ENCODE data around the gene PRRT3. TPM values are rescaled to one million over a fixed set of nuclear protein-coding genes. Genes with fewer than 3 reads are reported as not detected.

Gene PRRT3
- total RNA-seq, 1 experiment from 2014 or later: 4.4 TPM

DNA sequence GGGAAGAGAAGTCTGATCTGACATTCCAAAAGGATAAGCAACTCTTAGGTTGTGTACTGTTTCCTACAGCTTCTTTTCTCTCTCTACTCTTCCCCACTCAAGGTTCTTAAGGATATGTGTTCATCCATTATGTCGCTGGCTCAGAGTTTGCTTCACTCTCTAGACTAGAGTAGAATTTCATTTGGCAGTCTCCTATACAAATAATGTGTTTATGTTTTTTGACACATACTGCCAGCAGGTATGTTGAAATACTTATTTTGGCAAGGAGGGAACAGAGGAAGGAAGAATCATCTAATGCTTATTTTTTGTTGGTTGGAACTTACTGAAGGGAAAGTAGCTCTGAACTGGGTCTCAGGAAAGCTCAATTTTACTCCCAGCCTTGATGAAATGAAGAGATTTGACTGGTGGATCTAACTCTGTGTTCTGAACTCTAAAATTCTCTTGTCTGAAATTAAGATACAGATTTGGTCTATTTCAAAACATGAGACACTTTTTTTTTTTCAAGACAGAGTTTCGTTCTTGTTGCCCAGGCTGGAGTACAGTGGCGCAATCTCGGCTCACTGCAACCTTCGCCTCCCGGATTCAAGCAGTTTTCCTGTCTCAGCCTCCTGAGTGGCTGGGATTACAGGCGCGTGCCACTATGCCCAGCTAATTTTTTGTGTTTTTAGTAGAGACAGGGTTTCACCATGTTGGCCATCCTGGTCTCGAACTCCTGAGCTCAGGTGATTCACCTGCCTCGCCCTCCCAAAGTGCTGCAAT lies 42.1 kb upstream of the PRRT3 start:
- H3K27ac ChIP-seq (ENCODE audit: low read length): no peak overlapping the region

DNA sequence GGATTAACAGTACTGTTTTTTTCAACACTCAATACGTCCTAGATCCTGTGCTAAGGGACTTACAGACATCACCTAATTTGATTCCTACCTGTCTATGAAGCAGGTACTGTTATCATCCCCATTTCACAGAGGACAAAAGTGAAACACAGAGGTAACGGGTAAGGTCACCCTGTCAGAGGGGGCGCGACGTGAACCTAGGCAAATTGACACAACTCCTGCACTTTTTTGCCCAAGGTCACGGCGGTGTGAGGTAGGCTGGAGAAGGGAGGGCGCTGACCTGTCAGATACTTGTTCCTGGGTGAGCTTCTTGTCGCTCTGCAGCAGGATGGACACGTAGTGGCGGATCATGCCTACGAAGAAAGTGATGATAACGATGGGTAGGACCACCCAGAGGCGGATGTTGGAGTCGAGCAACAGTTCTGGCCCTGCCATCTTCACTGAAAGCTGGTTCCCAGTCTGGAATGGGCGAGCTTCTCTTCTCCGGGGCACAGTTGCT lies 34.1 kb upstream of the PRRT3 start:
- Histone ChIP-seq H4K20me1 (ENCODE audit: low read length) (no peaks in the 10 kb centered on the region), H3K27ac (ENCODE audit: low read length) (peak overlapping the region; percentile 51), H3K9me3 (ENCODE audit: low read length) (no peaks in the 10 kb centered on the region), H3K4me1 (ENCODE audit: insufficient read depth, low read length) (peaks cover 18% of the 10 kb centered on the region), H3K9me2 (replicated peaks; ENCODE audit: low read length) (no peaks in the 10 kb centered on the region), H3F3A (ENCODE audit: low read length, unreplicated experiment) (no peaks in the 10 kb centered on the region), H3K36me3 (ENCODE audit: low read depth, low read length) (peaks cover 3% of the 10 kb centered on the region; the same call in 1 of the 2 replicates), H2AFZ (ENCODE audit: low read length) (peak overlapping the region; percentile 74), H3K79me2 (ENCODE audit: low read length) (peaks cover 68% of the 10 kb centered on the region), H3K9ac (ENCODE audit: low read length) (peak overlapping the region; percentile 89), H3K4me3 (ENCODE audit: low read length) (peak overlapping the region; percentile 99), H3K27me3 (ENCODE audit: low read length) (no peaks in the 10 kb centered on the region), H3K4me2 (ENCODE audit: low read length) (peak overlapping the region; percentile 92)
- ATAC-seq: peak; percentile 25
- no peak for DNase-seq
- POLR2A ChIA-PET (ENCODE audit: unreplicated experiment): no interaction called here
- intact Hi-C loops (cut with micrococcal nuclease): no loop called here
- CTCF ChIA-PET: no interaction called here
- TF ChIP-seq EZH2phosphoT487 (IDR thresholded peaks at IDR 0.05; ENCODE audit: borderline replicate concordance, low read length) (no peak), EZH2 (IDR thresholded peaks at IDR 0.05; ENCODE audit: low read length, unreplicated experiment) (no peak)
- TF ChIP-seq, protein P1, sequence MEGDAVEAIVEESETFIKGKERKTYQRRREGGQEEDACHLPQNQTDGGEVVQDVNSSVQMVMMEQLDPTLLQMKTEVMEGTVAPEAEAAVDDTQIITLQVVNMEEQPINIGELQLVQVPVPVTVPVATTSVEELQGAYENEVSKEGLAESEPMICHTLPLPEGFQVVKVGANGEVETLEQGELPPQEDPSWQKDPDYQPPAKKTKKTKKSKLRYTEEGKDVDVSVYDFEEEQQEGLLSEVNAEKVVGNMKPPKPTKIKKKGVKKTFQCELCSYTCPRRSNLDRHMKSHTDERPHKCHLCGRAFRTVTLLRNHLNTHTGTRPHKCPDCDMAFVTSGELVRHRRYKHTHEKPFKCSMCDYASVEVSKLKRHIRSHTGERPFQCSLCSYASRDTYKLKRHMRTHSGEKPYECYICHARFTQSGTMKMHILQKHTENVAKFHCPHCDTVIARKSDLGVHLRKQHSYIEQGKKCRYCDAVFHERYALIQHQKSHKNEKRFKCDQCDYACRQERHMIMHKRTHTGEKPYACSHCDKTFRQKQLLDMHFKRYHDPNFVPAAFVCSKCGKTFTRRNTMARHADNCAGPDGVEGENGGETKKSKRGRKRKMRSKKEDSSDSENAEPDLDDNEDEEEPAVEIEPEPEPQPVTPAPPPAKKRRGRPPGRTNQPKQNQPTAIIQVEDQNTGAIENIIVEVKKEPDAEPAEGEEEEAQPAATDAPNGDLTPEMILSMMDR (conservative IDR thresholded peaks at IDR 0.05; ENCODE audit: low read depth, low read length): no peak
- BruUV-seq (replicated peaks): TSS peak; percentile 74

More for the DNA sequence above, 42.1 kb upstream of the PRRT3 start:
- intact Hi-C loops (cut with micrococcal nuclease): no loop called here
- H3K4me3 ChIP-seq (ENCODE audit: low read length): no peak overlapping the region
- no peaks in the 10 kb centered on the region for H4K20me1 ChIP-seq (ENCODE audit: low read length)
- H3K9me3 ChIP-seq (ENCODE audit: low read length): no peaks in the 10 kb centered on the region
- ChIA-PET POLR2A (ENCODE audit: unreplicated experiment) (no interaction called here), CTCF (interaction anchor here (0.6 kb wide), 1 partner anchor 744 kb away, joined by 3 read pairs; no protein-coding TSS in a partner anchor)
- H2AFZ ChIP-seq (ENCODE audit: low read length): no peak overlapping the region
- no peak overlapping the region for H3K4me2 ChIP-seq (ENCODE audit: low read length)
- BruUV-seq (replicated peaks): no TSS peak
- no peak overlapping the region for H3K9ac ChIP-seq (ENCODE audit: low read length)
- peak; percentile 58 for DNase-seq
- no peaks in the 10 kb centered on the region for H3F3A ChIP-seq (ENCODE audit: low read length, unreplicated experiment)
- peaks cover 42% of the 10 kb centered on the region for H3K79me2 ChIP-seq (ENCODE audit: low read length)
- TF ChIP-seq EZH2 (IDR thresholded peaks at IDR 0.05; ENCODE audit: low read length, unreplicated experiment) (no peak), EZH2phosphoT487 (IDR thresholded peaks at IDR 0.05; ENCODE audit: borderline replicate concordance, low read length) (no peak)
- TF ChIP-seq, protein P1 (conservative IDR thresholded peaks at IDR 0.05; ENCODE audit: low read depth, low read length): no peak
- no peaks in the 10 kb centered on the region for H3K27me3 ChIP-seq (ENCODE audit: low read length)
- no peaks in the 10 kb centered on the region for H3K9me2 ChIP-seq (replicated peaks; ENCODE audit: low read length)
- peak; percentile 92 for ATAC-seq
- peaks cover 9% of the 10 kb centered on the region; the same call in 1 of the 2 replicates for H3K4me1 ChIP-seq (ENCODE audit: insufficient read depth, low read length)
- peaks cover 24% of the 10 kb centered on the region; the same call in 1 of the 2 replicates for H3K36me3 ChIP-seq (ENCODE audit: low read depth, low read length)

DNA sequence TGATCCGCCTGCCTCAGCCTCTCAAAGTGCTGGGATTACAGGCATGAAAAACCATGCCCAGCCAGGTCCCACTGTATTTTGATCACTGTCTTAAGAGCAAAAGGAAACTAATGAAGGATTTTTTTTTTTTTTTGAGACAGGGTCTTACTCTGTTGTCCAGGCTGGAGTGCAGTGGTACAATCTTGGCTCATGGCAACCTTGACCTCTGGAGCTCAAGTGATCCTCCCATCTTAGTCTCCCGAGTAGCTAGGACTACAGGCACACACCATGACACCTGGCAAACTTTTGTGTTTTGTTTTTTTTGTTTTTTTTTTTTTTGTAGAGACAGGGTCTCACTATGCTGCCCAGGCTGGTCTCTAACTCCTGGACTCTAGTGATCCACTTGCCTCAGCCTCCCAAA lies 28.0 kb upstream of the PRRT3 start:
- Histone ChIP-seq H3K4me3 (ENCODE audit: low read length) (no peak overlapping the region), H3K9ac (ENCODE audit: low read length) (no peak overlapping the region), H3F3A (ENCODE audit: low read length, unreplicated experiment) (peaks cover 9% of the 10 kb centered on the region), H3K79me2 (ENCODE audit: low read length) (peaks cover 31% of the 10 kb centered on the region), H3K36me3 (ENCODE audit: low read depth, low read length) (peaks cover 7% of the 10 kb centered on the region), H4K20me1 (ENCODE audit: low read length) (no peaks in the 10 kb centered on the region), H3K9me2 (replicated peaks; ENCODE audit: low read length) (no peaks in the 10 kb centered on the region), H3K4me2 (ENCODE audit: low read length) (no peak overlapping the region), H3K27ac (ENCODE audit: low read length) (no peak overlapping the region), H3K27me3 (ENCODE audit: low read length) (no peaks in the 10 kb centered on the region), H3K9me3 (ENCODE audit: low read length) (no peaks in the 10 kb centered on the region), H2AFZ (ENCODE audit: low read length) (no peak overlapping the region), H3K4me1 (ENCODE audit: insufficient read depth, low read length) (peaks cover 27% of the 10 kb centered on the region)
- POLR2A ChIA-PET (ENCODE audit: unreplicated experiment): no interaction called here
- intact Hi-C loops (cut with micrococcal nuclease): no loop called here
- ATAC-seq (no peak), DNase-seq (no peak)
- CTCF ChIA-PET: no interaction called here
- no peak for TF ChIP-seq EZH2 (IDR thresholded peaks at IDR 0.05; ENCODE audit: low read length, unreplicated experiment)
- TF ChIP-seq, protein P1 (conservative IDR thresholded peaks at IDR 0.05; ENCODE audit: low read depth, low read length): no peak
- no peak for TF ChIP-seq EZH2phosphoT487 (IDR thresholded peaks at IDR 0.05; ENCODE audit: borderline replicate concordance, low read length)
- BruUV-seq (replicated peaks): no TSS peak
